CD8-positive, alpha-beta memory T cell (primary cell): ENCODE results near the gene TEAD4. TPM values are rescaled to one million over a fixed set of nuclear protein-coding genes. Genes with fewer than 3 reads are reported as not detected.
"Not testable (repeated sequence)": the region's sequence is repeated elsewhere in the genome, so short reads cannot be mapped to it uniquely, and the experiment has no call there.

Experiments
- CTCF ChIA-PET: fragments of 350-600 bp; sonication (Branson Sonifier 250); formaldehyde crosslinking; loops from one replicate; lab custom pipeline; 2021; ENCODE audit warnings: antibody characterized with exemption; lab: Charles Lee
- POLR2A ChIA-PET: fragments of 350-600 bp; sonication (Branson Sonifier 250); formaldehyde crosslinking; loops from one replicate; lab custom pipeline; 2021; ENCODE audit warnings: antibody characterized with exemption; lab: Charles Lee
- DNase-seq, 5 donors: peaks; one replicate each; pipeline versions ENCODE4 v3.0.0 to v3.0.0-alpha.2; 2020 to 2022; ENCODE audit warnings: mixed read lengths in 1 of 5
- H3K27ac ChIP-seq: one replicate; pipeline ENCODE4 v1.7.0; 2013; ENCODE audit warnings: low read depth, mild to moderate bottlenecking, low read length, moderate library complexity
- H3K27me3 ChIP-seq: 2 replicates; pipeline ENCODE4 v1.7.0; 2013; ENCODE audit warnings: low read length, mild to moderate bottlenecking; ENCODE audit not compliant: insufficient read depth, poor library complexity, severe bottlenecking
- H3K36me3 ChIP-seq: 2 replicates; pipeline ENCODE4 v1.7.0; 2013; ENCODE audit warnings: mild to moderate bottlenecking, low read length, moderate library complexity; ENCODE audit not compliant: insufficient read depth
- H3K4me1 ChIP-seq: 2 replicates; pipeline ENCODE4 v1.7.0; 2013; ENCODE audit warnings: mild to moderate bottlenecking, low read length, moderate library complexity; ENCODE audit not compliant: insufficient read depth
- H3K4me3 ChIP-seq: 2 replicates; pipeline ENCODE4 v1.7.0; 2013; ENCODE audit warnings: mild to moderate bottlenecking, low read length
- H3K9me3 ChIP-seq: 2 replicates; pipeline ENCODE4 v1.7.0; 2013; ENCODE audit warnings: mild to moderate bottlenecking, low read length
- H3K27ac Mint-ChIP-seq, 8 donors: one replicate each; pipeline ENCODE4 v1.8.0; 2020 to 2021; ENCODE audit warnings: mixed read lengths in 8 of 8, mild to moderate bottlenecking in 6 of 8, inconsistent platforms in 3 of 8, moderate library complexity in 3 of 8
- H3K27me3 Mint-ChIP-seq, 2 donors: one replicate each; pipeline ENCODE4 v1.8.0; 2020 to 2021; ENCODE audit warnings: mixed read lengths in 2 of 2, mild to moderate bottlenecking in 1 of 2, moderate library complexity in 1 of 2
- H3K36me3 Mint-ChIP-seq, 3 donors: one replicate each; pipeline ENCODE4 v1.8.0; 2020 to 2021; ENCODE audit warnings: mixed read lengths in 3 of 3, inconsistent platforms in 1 of 3, mild to moderate bottlenecking in 1 of 3
- H3K4me1 Mint-ChIP-seq, 3 donors: one replicate each; pipeline ENCODE4 v1.8.0; 2020 to 2021; ENCODE audit warnings: mixed read lengths in 3 of 3, inconsistent platforms in 1 of 3, mild to moderate bottlenecking in 1 of 3
- H3K4me3 Mint-ChIP-seq, 7 donors: one replicate each; pipeline ENCODE4 v1.8.0; 2020 to 2021; ENCODE audit warnings: mixed read lengths in 7 of 7, mild to moderate bottlenecking in 6 of 7, moderate library complexity in 4 of 7, inconsistent platforms in 2 of 7
- H3K9me3 Mint-ChIP-seq, 5 donors: one replicate each; pipeline ENCODE4 v1.8.0; 2020 to 2022; ENCODE audit warnings: mixed read lengths in 5 of 5, mild to moderate bottlenecking in 3 of 5, moderate library complexity in 2 of 5, inconsistent platforms in 1 of 5
- polyA plus RNA-seq: library from polyadenylated mRNA; unstranded; fragments of 300-500 nt; fragmentation: Illumina TruSeq; gene quantifications from one replicate; pipeline ENCODE4 v1.2.3, GENCODE V29; 2021
- total RNA-seq, 2 experiments: library from RNA; stranded (reverse); gene quantifications; one replicate each; pipeline ENCODE4 v1.2.3, GENCODE V29; 2021

Gene TEAD4
- total and polyA plus RNA-seq, 3 experiments from 2014 or later, result 1.7 to 2.1 TPM; not detected in 1

DNA sequence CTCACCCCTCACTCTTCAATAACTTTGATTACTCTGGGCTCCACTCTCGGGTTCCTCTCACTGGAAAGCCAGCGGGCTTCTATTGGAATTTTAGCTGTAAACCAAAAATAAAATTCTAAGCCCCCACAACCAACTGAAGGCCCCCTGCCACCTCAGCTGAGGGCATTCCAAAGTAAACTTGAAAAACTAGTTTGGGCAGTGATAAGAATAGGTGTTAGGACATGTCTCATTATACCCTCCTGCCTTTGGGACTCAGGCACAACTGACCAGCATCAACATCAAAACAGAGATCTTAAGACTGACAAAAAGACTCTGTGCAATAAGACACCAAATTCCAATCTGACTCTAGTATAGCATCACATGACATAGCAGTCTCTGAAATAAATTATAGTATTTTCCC lies 106.1 kb downstream of the TEAD4 start:
- H3K27ac ChIP-seq, result no peak overlapping the region
- POLR2A ChIA-PET, result no interaction called here
- DNase-seq, result no peak
- H3K9me3 ChIP-seq, result no peaks in the 10 kb centered on the region
- H3K36me3 Mint-ChIP-seq, result peaks cover 0 to 3% (median 0%) of the 10 kb centered on the region in 3 donors
- H3K4me3 ChIP-seq, result no peak overlapping the region
- H3K36me3 ChIP-seq, result no peaks in the 10 kb centered on the region
- H3K27ac Mint-ChIP-seq, result no peak overlapping the region
- H3K9me3 Mint-ChIP-seq, result peaks cover 3 to 10% (median 7%) of the 10 kb centered on the region in 5 donors
- H3K4me1 Mint-ChIP-seq, result no peaks in the 10 kb centered on the region
- H3K4me3 Mint-ChIP-seq, result no peak overlapping the region
- no peaks in the 10 kb centered on the region for H3K27me3 ChIP-seq
- CTCF ChIA-PET, result interaction anchor here (1.2 kb wide), 1 partner anchor 8 kb away, joined by 5 read pairs; no protein-coding TSS in a partner anchor
- peaks cover 23 to 67% of the 10 kb centered on the region in 2 donors for H3K27me3 Mint-ChIP-seq
- H3K4me1 ChIP-seq, result no peaks in the 10 kb centered on the region

DNA sequence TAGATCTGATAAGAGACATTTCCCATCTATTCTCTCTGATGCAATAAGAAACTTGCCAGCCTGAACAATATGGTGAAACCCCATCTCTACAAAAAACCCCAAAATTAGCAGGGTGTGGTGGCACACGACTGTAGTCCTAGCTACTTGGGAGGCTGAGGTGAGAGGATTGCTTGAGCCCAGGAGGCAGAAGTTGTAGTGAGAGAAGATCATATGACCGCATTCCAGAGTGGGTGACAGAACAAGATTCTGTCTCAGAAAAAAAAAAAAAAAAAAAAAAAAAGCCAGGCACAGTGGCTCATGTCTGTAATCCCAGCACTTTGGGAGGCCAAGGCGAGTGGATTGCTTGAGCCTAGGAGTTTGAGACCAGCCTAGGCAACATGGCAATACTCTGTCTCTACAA lies 106.6 kb downstream of the TEAD4 start:
- POLR2A ChIA-PET, H3K4me3 Mint-ChIP-seq, H3K4me1 ChIP-seq, H3K36me3 ChIP-seq, H3K36me3 Mint-ChIP-seq, H3K9me3 ChIP-seq, H3K27ac Mint-ChIP-seq, DNase-seq, H3K27ac ChIP-seq, H3K4me3 ChIP-seq, H3K27me3 ChIP-seq, H3K4me1 Mint-ChIP-seq: not testable (repeated sequence)
- peaks cover 3 to 10% (median 7%) of the 10 kb centered on the region in 5 donors for H3K9me3 Mint-ChIP-seq
- CTCF ChIA-PET, result interaction anchor here (1.2 kb wide), 1 partner anchor 8 kb away, joined by 5 read pairs; no protein-coding TSS in a partner anchor
- peaks cover 19 to 64% of the 10 kb centered on the region in 2 donors for H3K27me3 Mint-ChIP-seq

DNA sequence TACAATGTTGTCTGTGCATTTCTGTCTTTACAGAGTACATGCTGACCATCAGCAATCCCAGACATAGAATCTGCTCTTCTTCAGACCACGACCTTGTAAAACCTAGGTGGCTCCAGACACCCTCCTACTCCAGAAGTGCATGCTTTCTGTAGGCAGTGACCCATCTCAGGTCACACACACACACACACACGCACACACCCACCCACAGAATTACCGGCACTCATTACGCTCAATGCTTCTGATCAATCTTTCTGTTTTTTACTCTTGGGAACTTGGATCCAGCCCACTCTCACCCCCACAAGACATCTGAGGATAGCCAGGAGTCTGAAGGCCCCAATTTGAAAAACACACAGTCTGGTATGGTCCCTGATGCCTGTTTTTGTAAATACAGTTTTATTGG lies 110.5 kb downstream of the TEAD4 start:
- ChIA-PET POLR2A (no interaction called here), CTCF (interaction anchor here (6.6 kb wide), 1 partner anchor 206 kb away, joined by 52 read pairs; no protein-coding TSS in a partner anchor)
- Histone ChIP-seq H3K27me3 (no peaks in the 10 kb centered on the region), H3K4me1 (no peaks in the 10 kb centered on the region), H3K36me3 (no peaks in the 10 kb centered on the region), H3K27ac (no peak overlapping the region), H3K9me3 (no peaks in the 10 kb centered on the region), H3K4me3 (no peak overlapping the region)
- H3K36me3 Mint-ChIP-seq, result peaks cover 0 to 3% (median 0%) of the 10 kb centered on the region in 3 donors
- peaks cover 14 to 37% of the 10 kb centered on the region in 2 donors for H3K27me3 Mint-ChIP-seq
- H3K27ac Mint-ChIP-seq, result no peak overlapping the region
- DNase-seq, result no peak
- H3K4me1 Mint-ChIP-seq, result peaks cover 0 to 9% (median 6%) of the 10 kb centered on the region in 3 donors
- peak overlapping the region in 1 of 7 donors; percentile 62 for H3K4me3 Mint-ChIP-seq
- H3K9me3 Mint-ChIP-seq, result peaks cover 0 to 3% (median 0%) of the 10 kb centered on the region in 5 donors

DNA sequence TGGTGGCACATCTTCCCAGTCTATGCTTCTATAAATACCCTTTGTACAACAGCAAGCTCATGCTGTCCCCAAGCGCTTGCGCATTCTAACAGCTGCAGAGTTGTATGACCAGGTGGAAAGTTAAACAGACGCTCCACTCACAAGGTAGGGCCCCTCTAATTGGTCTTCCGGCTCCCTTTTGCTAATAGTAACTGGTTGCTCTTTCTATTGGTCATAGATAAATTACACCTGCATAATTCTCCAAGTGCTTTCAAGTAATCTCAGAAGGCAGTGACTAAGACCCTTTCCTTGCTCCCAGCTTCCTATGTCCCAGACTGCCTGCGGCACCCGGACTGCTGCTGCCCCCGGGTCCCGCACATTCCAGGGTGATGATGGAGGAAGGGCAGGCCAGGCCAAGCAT lies 111.9 kb downstream of the TEAD4 start:
- H3K27ac ChIP-seq, result no peak overlapping the region
- Mint-ChIP-seq H3K27ac (no peak overlapping the region), H3K27me3 (peaks cover 14 to 32% of the 10 kb centered on the region in 2 donors), H3K9me3 (no peaks in the 10 kb centered on the region), H3K4me3 (no peak overlapping the region), H3K4me1 (peaks cover 2 to 15% (median 6%) of the 10 kb centered on the region in 3 donors), H3K36me3 (peaks cover 0 to 3% (median 0%) of the 10 kb centered on the region in 3 donors)
- H3K36me3 ChIP-seq, result no peaks in the 10 kb centered on the region
- DNase-seq, result no peak
- CTCF ChIA-PET, result interaction anchor here (6.6 kb wide), 1 partner anchor 204 kb away, joined by 52 read pairs; no protein-coding TSS in a partner anchor
- H3K9me3 ChIP-seq, result no peaks in the 10 kb centered on the region
- no peaks in the 10 kb centered on the region for H3K4me1 ChIP-seq
- H3K4me3 ChIP-seq, result no peak overlapping the region
- POLR2A ChIA-PET, result interaction anchor here (0.6 kb wide), 2 partner anchors 22 to 179 kb away, joined by 3 read pairs; no protein-coding TSS in a partner anchor
- H3K27me3 ChIP-seq, result peaks cover 5% of the 10 kb centered on the region

DNA sequence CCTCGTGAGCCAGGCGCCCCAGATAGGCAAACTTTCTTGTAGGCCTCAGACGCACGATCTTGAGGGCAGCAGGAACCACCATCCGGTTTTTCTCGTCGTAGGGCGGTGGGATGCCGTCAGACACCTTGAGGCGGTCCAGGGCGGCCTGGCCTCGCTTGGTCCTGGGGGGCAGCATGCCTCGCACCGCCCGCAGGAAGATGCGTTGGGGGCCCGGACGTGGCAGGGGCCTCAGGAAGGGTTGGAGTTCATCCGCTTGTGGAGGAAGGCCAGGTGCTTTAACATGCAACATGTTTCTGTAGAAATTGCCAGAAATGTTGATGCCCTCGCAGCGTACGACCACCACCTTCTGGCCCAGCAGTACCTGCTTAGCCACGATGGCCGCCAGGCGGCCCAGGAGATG lies 112.5 kb downstream of the TEAD4 start:
- POLR2A ChIA-PET, result no interaction called here
- H3K4me3 ChIP-seq, result no peak overlapping the region
- Mint-ChIP-seq H3K9me3 (no peaks in the 10 kb centered on the region), H3K27ac (no peak overlapping the region), H3K4me1 (peaks cover 2 to 19% (median 6%) of the 10 kb centered on the region in 3 donors), H3K4me3 (no peak overlapping the region), H3K36me3 (peaks cover 0 to 3% (median 0%) of the 10 kb centered on the region in 3 donors), H3K27me3 (peaks cover 11 to 28% of the 10 kb centered on the region in 2 donors)
- CTCF ChIA-PET, result interaction anchor here (0.7 to 6.6 kb wide), 3 partner anchors 9 to 1049 kb away, joined by 3 to 52 read pairs (median 10); no protein-coding TSS in a partner anchor
- no peaks in the 10 kb centered on the region for H3K36me3 ChIP-seq
- no peaks in the 10 kb centered on the region for H3K9me3 ChIP-seq
- H3K27ac ChIP-seq, result no peak overlapping the region
- H3K27me3 ChIP-seq, result peaks cover 5% of the 10 kb centered on the region
- peaks cover 5% of the 10 kb centered on the region for H3K4me1 ChIP-seq
- DNase-seq, result no peak

DNA sequence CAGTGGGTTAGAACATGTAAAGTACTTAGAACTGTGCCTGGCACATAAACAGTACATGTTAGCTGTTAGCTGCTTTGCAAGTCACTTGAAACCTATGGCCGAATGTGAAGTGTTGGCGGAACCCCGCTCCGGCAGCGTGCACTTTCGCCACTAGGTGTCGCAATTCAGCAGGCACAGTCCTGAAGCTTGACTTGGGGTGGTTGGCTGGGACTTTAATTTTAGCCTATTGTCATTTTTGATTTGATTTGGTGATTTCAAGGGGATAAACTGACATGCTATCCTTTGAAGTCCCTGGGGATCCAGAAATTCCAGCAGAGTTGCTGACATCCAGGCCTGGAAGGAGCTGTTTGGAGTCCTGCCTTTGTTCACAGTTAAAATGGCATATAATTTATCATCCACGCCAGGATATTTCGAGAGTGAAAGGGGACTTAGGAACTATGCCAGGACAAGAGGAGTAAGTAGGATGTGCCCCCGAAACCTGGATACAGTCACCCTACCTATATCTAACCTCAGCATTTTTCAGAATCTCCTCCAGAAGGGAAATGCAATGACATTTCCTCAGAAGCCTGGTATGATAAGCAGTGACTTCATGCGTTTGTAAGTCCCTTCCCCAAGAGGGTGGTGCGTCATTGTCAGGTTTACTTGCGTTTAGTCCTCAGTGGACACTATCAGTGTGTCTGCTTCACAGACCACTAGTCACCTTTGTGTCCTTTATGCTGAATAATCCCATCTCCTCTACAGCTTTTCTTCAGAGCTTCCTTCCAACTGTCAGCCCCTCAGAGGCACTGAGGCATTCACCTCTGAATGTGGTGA lies 114.4 kb downstream of the TEAD4 start:
- peak; percentile 67 to 83 (median 70) for DNase-seq
- Histone ChIP-seq H3K27me3 (peaks cover 5% of the 10 kb centered on the region), H3K4me1 (peaks cover 5% of the 10 kb centered on the region), H3K36me3 (no peaks in the 10 kb centered on the region), H3K27ac (no peak overlapping the region), H3K9me3 (no peaks in the 10 kb centered on the region), H3K4me3 (no peak overlapping the region)
- H3K4me3 Mint-ChIP-seq, result peak overlapping the region in 2 of 7 donors; percentile 59 to 85
- peaks cover 0 to 2% (median 0%) of the 10 kb centered on the region in 3 donors for H3K36me3 Mint-ChIP-seq
- H3K9me3 Mint-ChIP-seq, result no peaks in the 10 kb centered on the region
- H3K27me3 Mint-ChIP-seq, result peaks cover 9 to 17% of the 10 kb centered on the region in 2 donors
- CTCF ChIA-PET, result interaction anchor here (0.7 to 6.6 kb wide), 12 partner anchors 9 to 205 kb away, joined by 3 to 52 read pairs (median 4); no protein-coding TSS in a partner anchor
- no peak overlapping the region for H3K27ac Mint-ChIP-seq
- peaks cover 10 to 28% (median 13%) of the 10 kb centered on the region in 3 donors for H3K4me1 Mint-ChIP-seq
- POLR2A ChIA-PET, result no interaction called here

DNA sequence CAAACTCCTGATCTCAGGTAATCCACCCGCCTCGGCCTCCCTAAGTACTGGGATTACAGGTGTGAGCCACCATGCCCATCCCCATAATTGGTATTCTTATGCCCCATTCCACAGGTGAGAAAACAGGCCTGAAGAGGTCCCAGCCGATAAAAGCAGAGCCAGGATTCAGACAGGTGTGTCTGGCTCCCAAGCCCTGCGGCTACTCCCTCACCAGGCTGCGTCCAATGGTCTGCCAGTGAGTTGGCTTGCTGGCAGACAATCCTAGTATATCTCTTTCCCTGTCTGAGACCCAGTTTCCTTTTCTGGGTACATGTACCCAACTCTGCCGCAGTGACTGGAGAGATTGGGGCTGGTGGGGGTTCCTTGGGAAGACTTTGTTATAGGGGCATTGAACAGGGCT lies 116.1 kb downstream of the TEAD4 start:
- Histone ChIP-seq H3K4me1 (peaks cover 5% of the 10 kb centered on the region), H3K9me3 (no peaks in the 10 kb centered on the region), H3K27me3 (peaks cover 5% of the 10 kb centered on the region), H3K27ac (no peak overlapping the region), H3K4me3 (no peak overlapping the region), H3K36me3 (no peaks in the 10 kb centered on the region)
- Mint-ChIP-seq H3K27me3 (peaks cover 8 to 9% of the 10 kb centered on the region in 2 donors), H3K36me3 (peaks cover 0 to 2% (median 0%) of the 10 kb centered on the region in 3 donors), H3K4me3 (peak overlapping the region; percentile 1 to 80 (median 58)), H3K4me1 (peaks cover 10 to 28% (median 13%) of the 10 kb centered on the region in 3 donors), H3K27ac (peak overlapping the region in 1 of 8 donors; percentile 3), H3K9me3 (no peaks in the 10 kb centered on the region)
- ChIA-PET CTCF (interaction anchor here (6.6 kb wide), 1 partner anchor 200 kb away, joined by 52 read pairs; no protein-coding TSS in a partner anchor), POLR2A (no interaction called here)
- no peak for DNase-seq
